SU-DHL-6 (cell line): ENCODE results near the gene PPTC7.
"Not testable (repeated sequence)": the region's sequence is repeated elsewhere in the genome, so short reads cannot be mapped to it uniquely, and the experiment has no call there.

ENCODE experiments used
- H2AFZ ChIP-seq: fragments of 200-600 bp; sonication (generic); 2 replicates; pipeline ENCODE4 v1.6.1; 2014; ENCODE audit warnings: low read depth, mild to moderate bottlenecking, moderate library complexity, mixed read lengths, antibody characterized with exemption, low read length; ENCODE audit not compliant: severe bottlenecking
- H3F3A ChIP-seq: fragments of 200-600 bp; shearing (Covaris generic); 2 replicates; pipeline ENCODE4 v1.6.0; 2016; ENCODE audit warnings: antibody characterized with exemption, mild to moderate bottlenecking; ENCODE audit not compliant: insufficient read depth
- H3K27ac ChIP-seq: fragments of 200-600 bp; sonication (generic); 2 replicates; pipeline ENCODE4 v1.5.1; 2016; ENCODE audit warnings: low read depth, mild to moderate bottlenecking, low read length, moderate library complexity, mixed read lengths
- H3K27me3 ChIP-seq: fragments of 200-600 bp; sonication (generic), shearing (Covaris generic); 2 replicates; pipeline ENCODE4 v1.6.0; 2014; ENCODE audit warnings: mild to moderate bottlenecking, low read length
- H3K36me3 ChIP-seq: fragments of 200-600 bp; sonication (generic); 2 replicates; pipeline ENCODE4 v1.6.1; 2014; ENCODE audit warnings: mild to moderate bottlenecking, low read length, mixed read lengths
- H3K4me2 ChIP-seq: fragments of 300-600, 200-600 bp; shearing (Covaris generic), sonication (generic); 2 replicates; pipeline ENCODE4 v1.6.0; 2014; ENCODE audit warnings: low read length, low read depth, mild to moderate bottlenecking; ENCODE audit not compliant: poor library complexity, severe bottlenecking
- H3K4me3 ChIP-seq: fragments of 200-600 bp; sonication (generic); 2 replicates; pipeline ENCODE4 v1.5.1; 2014; ENCODE audit warnings: antibody characterized with exemption, low read length, mild to moderate bottlenecking, mixed read lengths; ENCODE audit not compliant: insufficient read depth, poor library complexity, severe bottlenecking
- H3K79me2 ChIP-seq: fragments of 200-600 bp; sonication (generic); 2 replicates; pipeline ENCODE4 v1.6.1; 2014; ENCODE audit warnings: mild to moderate bottlenecking, low read length, moderate library complexity; ENCODE audit not compliant: insufficient read depth
- H3K9ac ChIP-seq: fragments of 200-600 bp; sonication (generic); 2 replicates; pipeline ENCODE4 v1.7.0; 2014; ENCODE audit warnings: mild to moderate bottlenecking, low read length
- H3K9me2 ChIP-seq: fragments of 200-600 bp; sonication (generic); replicated peaks from 2 replicates; pipeline ENCODE4 v1.6.1; 2014; ENCODE audit warnings: low read length; ENCODE audit not compliant: insufficient read depth
- H3K9me3 ChIP-seq: fragments of 200-600 bp; sonication (generic); 2 replicates; pipeline ENCODE4 v1.6.1; 2014; ENCODE audit warnings: low read length, mixed read lengths; ENCODE audit not compliant: insufficient read depth
- H4K20me1 ChIP-seq: fragments of 200-600 bp; sonication (generic); 2 replicates; pipeline ENCODE4 v1.6.1; 2014; ENCODE audit warnings: low read depth, mild to moderate bottlenecking, antibody characterized with exemption, low read length, moderate library complexity, mixed read lengths
- CTCF ChIP-seq: fragments of 200-600 bp; sonication (generic); IDR thresholded peaks from one replicate; pipeline ENCODE4 v1.5.1; 2017; ENCODE audit warnings: antibody characterized with exemption, mild to moderate bottlenecking, low read length, moderate library complexity; ENCODE audit not compliant: insufficient read depth, poor library complexity, severe bottlenecking
- EZH2phosphoT487 ChIP-seq: fragments of 200-600 bp; sonication (generic), shearing (Covaris generic); conservative IDR thresholded peaks from 2 replicates; pipeline ENCODE4 v1.6.1; 2018; ENCODE audit warnings: mild to moderate bottlenecking, antibody characterized with exemption, low read length, moderate library complexity, mixed read lengths

Gene PPTC7

GRCh38 chr12:110597885-110598284 is 14.8 kb upstream of the PPTC7 start:
- no peaks in the 10 kb centered on the region for H4K20me1 ChIP-seq
- no peak overlapping the region for H3K4me3 ChIP-seq
- no peaks in the 10 kb centered on the region for H3F3A ChIP-seq
- no peaks in the 10 kb centered on the region for H3K9me2 ChIP-seq
- no peak overlapping the region for H3K27ac ChIP-seq
- no peaks in the 10 kb centered on the region for H3K79me2 ChIP-seq
- H3K9me3 ChIP-seq = no peaks in the 10 kb centered on the region
- no peak overlapping the region for H3K4me2 ChIP-seq
- no peaks in the 10 kb centered on the region for H3K27me3 ChIP-seq
- no peak overlapping the region for H2AFZ ChIP-seq
- TF ChIP-seq CTCF (no peak), EZH2phosphoT487 (no peak)
- H3K36me3 ChIP-seq = no peaks in the 10 kb centered on the region
- H3K9ac ChIP-seq = no peak overlapping the region

DNA sequence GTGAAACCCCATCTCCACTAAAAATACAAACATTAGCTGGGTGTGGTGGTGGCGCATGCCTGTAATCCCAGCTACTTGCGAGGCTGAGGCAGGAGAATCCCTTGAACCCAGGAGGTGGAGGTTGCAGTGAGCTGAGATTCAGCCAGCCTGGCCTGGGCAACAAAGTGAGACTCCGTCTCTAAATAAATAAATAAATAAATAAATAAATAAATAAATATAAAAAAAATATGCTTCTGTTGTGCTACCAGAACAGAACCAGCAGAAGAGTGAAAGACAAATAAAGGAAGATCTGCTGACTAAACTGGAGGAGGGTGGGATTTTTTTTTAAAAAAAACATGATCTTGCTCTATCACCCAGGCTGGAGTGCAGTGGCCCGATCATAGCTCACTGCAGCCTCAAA is 9.8 kb upstream of the PPTC7 start:
- H3K4me3 ChIP-seq, H3K9me2 ChIP-seq, H4K20me1 ChIP-seq, H3K36me3 ChIP-seq, H3K4me2 ChIP-seq, H3K27ac ChIP-seq, H3K9ac ChIP-seq, H2AFZ ChIP-seq, H3K27me3 ChIP-seq, H3K79me2 ChIP-seq, H3K9me3 ChIP-seq, H3F3A ChIP-seq: not testable (repeated sequence)

GRCh38 chr12:110592078-110592477 is 9.0 kb upstream of the PPTC7 start:
- Histone ChIP-seq H3K4me3 (no peak overlapping the region), H3F3A (0 out of 2 replicates have a peak, but pooled peaks cover 6% of the 10 kb centered on the region), H3K9ac (no peak overlapping the region), H3K27ac (no peak overlapping the region), H3K9me3 (no peaks in the 10 kb centered on the region), H3K36me3 (no peaks in the 10 kb centered on the region), H3K27me3 (no peaks in the 10 kb centered on the region), H3K9me2 (no peaks in the 10 kb centered on the region), H4K20me1 (no peaks in the 10 kb centered on the region), H2AFZ (no peak overlapping the region), H3K4me2 (no peak overlapping the region), H3K79me2 (no peaks in the 10 kb centered on the region)
- TF ChIP-seq EZH2phosphoT487 (no peak), CTCF (no peak)

- no peaks in the 10 kb centered on the region for H3K36me3 ChIP-seq
- no peak for TF ChIP-seq EZH2phosphoT487
- no peak for TF ChIP-seq CTCF
These were observed 8.4 kb upstream of the PPTC7 start for GRCh38 chr12:110591451-110592051.

More at GRCh38 chr12:110591451-110592051, 8.4 kb upstream of the PPTC7 start:
- Histone ChIP-seq H3K79me2 (no peaks in the 10 kb centered on the region), H3K4me3 (no peak overlapping the region), H3K27ac (no peak overlapping the region), H3K9me2 (no peaks in the 10 kb centered on the region), H3K9ac (no peak overlapping the region), H3K4me2 (no peak overlapping the region), H4K20me1 (no peaks in the 10 kb centered on the region), H3K27me3 (no peaks in the 10 kb centered on the region), H2AFZ (no peak overlapping the region), H3F3A (0 out of 2 replicates have a peak, but pooled peaks cover 6% of the 10 kb centered on the region), H3K9me3 (no peaks in the 10 kb centered on the region)
